C1 segment of cervical spinal cord (tissue), 14 donors: ENCODE data around the gene MAP4K5.

Experiments
- DNase-seq, 14 donors: peaks; one replicate each; lab custom pipeline; 2025; lab: John Stamatoyannopoulos, UW

Gene MAP4K5

GRCh38 chr14:50399251-50400032 lies 132.9 kb downstream of the MAP4K5 start:
- DNase-seq: no peak

GRCh38 chr14:50398189-50398580 lies 134.2 kb downstream of the MAP4K5 start:
- DNase-seq: no peak

- peak in 4 of 14 donors; percentile 31 to 48 (median 38) for DNase-seq
Measured at GRCh38 chr14:50397390-50398188, 134.8 kb downstream of the MAP4K5 start.

- DNase-seq: peak in 11 of 14 donors; percentile 19 to 67 (median 60)
Measured at GRCh38 chr14:50396631-50397389, 135.6 kb downstream of the MAP4K5 start, which contains the start of gene CDKL1. Gene CDKL1, minus strand, starts transcription at chr14:50396881. Its CDS starts 1,013 bp downstream, at chr14:50395868.

GRCh38 chr14:50395448-50395847 lies 136.9 kb downstream of the MAP4K5 start:
- peak in 1 of 14 donors; percentile 1 for DNase-seq

GRCh38 chr14:50394713-50395112 lies 137.7 kb downstream of the MAP4K5 start:
- no peak for DNase-seq

- no peak for DNase-seq
Measured at GRCh38 chr14:50389668-50390441, 142.5 kb downstream of the MAP4K5 start.

GRCh38 chr14:50388256-50388931 lies 144.0 kb downstream of the MAP4K5 start:
- no peak for DNase-seq

- DNase-seq: no peak
Measured at GRCh38 chr14:50387548-50387947, 144.8 kb downstream of the MAP4K5 start.

GRCh38 chr14:50383618-50384225 lies 148.6 kb downstream of the MAP4K5 start:
- DNase-seq: peak in 1 of 14 donors; percentile 10

- DNase-seq: no peak
Measured at GRCh38 chr14:50381823-50382287, 150.5 kb downstream of the MAP4K5 start.

GRCh38 chr14:50381008-50381407 lies 151.4 kb downstream of the MAP4K5 start:
- DNase-seq: no peak

- no peak for DNase-seq
Measured at GRCh38 chr14:50380455-50380854, 151.9 kb downstream of the MAP4K5 start.

- no peak for DNase-seq
Measured at GRCh38 chr14:50379563-50379962, 152.8 kb downstream of the MAP4K5 start.

GRCh38 chr14:50377550-50378085 lies 154.8 kb downstream of the MAP4K5 start:
- no peak for DNase-seq

GRCh38 chr14:50375760-50376159 lies 156.6 kb downstream of the MAP4K5 start:
- no peak for DNase-seq

GRCh38 chr14:50373959-50374358 lies 158.4 kb downstream of the MAP4K5 start:
- DNase-seq: no peak

- DNase-seq: no peak
Measured at GRCh38 chr14:50371546-50371945, 160.8 kb downstream of the MAP4K5 start.
